ENCODE measurements around the gene RCL1. TPM values are rescaled to one million over a fixed set of nuclear protein-coding genes. Genes with fewer than 3 reads are reported as not detected.

Gene RCL1
- total and polyA plus RNA-seq, 2 of the 13 experiments (the other 11 are each of a cell fraction or from before 2014, with no cell fraction given) = 22.3 to 31.6 TPM

GRCh38 chr9:4842734-4843133, 50.0 kb downstream of the RCL1 start:
- ATAC-seq = no peak
- no peak for FAIRE-seq
- H3K36me3 ChIP-seq (replicated peaks in 1 of 2; ENCODE audit: control insufficient read depth in 1 of 2, insufficient read depth in 2 of 2, low read length in 2 of 2) = peaks cover 4 to 45% of the 10 kb centered on the region in 2 experiments
- WGBS (ENCODE audit: low lambda C conversion rate) = 95% methylated on average over 4 of the region's 4 CpGs
- peak overlapping the region; percentile 36 for H3K4me2 ChIP-seq (ENCODE audit: low read depth, low read length)
- H3K79me2 ChIP-seq (ENCODE audit: insufficient read depth, low read length) = peaks cover 23% of the 10 kb centered on the region
- intact Hi-C loops (cut with micrococcal nuclease; ENCODE audit: unreplicated experiment) (no loop called here), in situ Hi-C loops (cut with HindIII; ENCODE audit: extremely low pct_ligation_motif_present, low pct_unique_long_range_greater_than_20kb) (no loop called here)
- no peak for DNase-seq (ENCODE audit: low spot score)
- TF ChIP-seq ERF (CRISPR knock-in tag; IDR thresholded peaks at IDR 0.05) (no peak), ZFP1 (CRISPR knock-in tag; IDR thresholded peaks at IDR 0.05) (no peak), IKZF5 (CRISPR knock-in tag; IDR thresholded peaks at IDR 0.05) (no peak), ETV6 (CRISPR knock-in tag; conservative IDR thresholded peaks at IDR 0.05) (no peak), THAP9 (CRISPR knock-in tag; IDR thresholded peaks at IDR 0.05; ENCODE audit: borderline replicate concordance) (no peak), ZNF547 (CRISPR knock-in tag; IDR thresholded peaks at IDR 0.05) (no peak), SOX13 (IDR thresholded peaks at IDR 0.05) (no peak), SOX13 (CRISPR knock-in tag; conservative IDR thresholded peaks at IDR 0.05 in 1 of 2, IDR thresholded peaks at IDR 0.05 in 1 of 2) (no peak), RFX5 (IDR thresholded peaks at IDR 0.05; ENCODE audit: low read depth, low read length) (no peak), CEBPZ (IDR thresholded peaks at IDR 0.05; ENCODE audit: low read length) (no peak), MTA3 (CRISPR knock-in tag; IDR thresholded peaks at IDR 0.05) (no peak), CHD4 (IDR thresholded peaks at IDR 0.05; ENCODE audit: borderline replicate concordance, low read length) (no peak), ZKSCAN1 (IDR thresholded peaks at IDR 0.05; ENCODE audit: low read length) (no peak)
- H3K27me3 ChIP-seq (ENCODE audit: control insufficient read depth in 1 of 2, insufficient read depth in 2 of 2, low read length in 2 of 2) = no peaks in the 10 kb centered on the region
- H3K27ac ChIP-seq (ENCODE audit: extremely low read length, insufficient read depth, low read length) = peak overlapping the region; percentile 49
- H3K9me3 ChIP-seq (ENCODE audit: low read length) = no peaks in the 10 kb centered on the region
- H3K4me1 ChIP-seq (ENCODE audit: insufficient read depth, low read length) = peaks cover 58% of the 10 kb centered on the region
- H4K20me1 ChIP-seq (ENCODE audit: insufficient read depth, low read length) = no peaks in the 10 kb centered on the region
- H3K4me3 ChIP-seq (replicated peaks in 1 of 3; ENCODE audit: insufficient read depth in 1 of 3, low read depth in 2 of 3, low read length in 3 of 3) = no peak overlapping the region
- H3K9ac ChIP-seq (ENCODE audit: insufficient read depth, low read depth, low read length) = no peak overlapping the region
- BruUV-seq (replicated peaks) = no TSS peak
- ChIA-PET CTCF (ENCODE audit: low intra/inter-chr PET ratio, low total read pairs) (no interaction called here), POLR2A (interaction anchor here (1.4 kb wide), 1 partner anchor 19 kb away, joined by 4 read pairs; no protein-coding TSS in a partner anchor)
- H2AFZ ChIP-seq (ENCODE audit: low read length) = no peak overlapping the region

Measured in HepG2 (cell line).